VCaP (cell line): ENCODE data around the gene MYO3B.

Source experiments
- H3K27ac ChIP-seq: fragments of 450-650 bp; 2 replicates; pipeline ENCODE4 v1.5.1; 2017
- TF ChIP-seq, protein P1 (sequence below): fragments of 450-650 bp; conservative IDR thresholded peaks from 2 replicates; pipeline ENCODE4 v1.5.1; 2017; ENCODE audit warnings: mild to moderate bottlenecking, moderate library complexity

MYO3B gene

DNA sequence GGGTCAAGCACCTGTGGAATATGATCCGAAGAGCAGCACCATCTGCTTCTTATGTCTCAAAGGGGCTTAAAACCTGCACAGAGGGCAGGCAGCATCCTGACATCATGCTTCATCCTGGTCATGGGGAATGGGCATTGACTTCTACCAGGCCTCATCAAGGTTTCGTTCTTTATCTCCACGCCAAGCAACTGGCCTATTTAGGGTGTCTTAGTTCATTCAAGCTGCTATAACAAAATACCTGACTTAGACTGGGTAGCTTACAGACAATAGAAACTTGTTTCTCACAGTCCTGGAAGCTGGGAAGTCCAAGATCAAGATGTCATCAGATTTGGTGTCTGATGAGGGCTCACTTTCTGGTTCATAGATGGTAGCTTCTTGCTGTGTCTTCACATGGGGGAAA, 69.4 kb downstream of the MYO3B start:
- no peak overlapping the region for H3K27ac ChIP-seq
- TF ChIP-seq, protein P1, sequence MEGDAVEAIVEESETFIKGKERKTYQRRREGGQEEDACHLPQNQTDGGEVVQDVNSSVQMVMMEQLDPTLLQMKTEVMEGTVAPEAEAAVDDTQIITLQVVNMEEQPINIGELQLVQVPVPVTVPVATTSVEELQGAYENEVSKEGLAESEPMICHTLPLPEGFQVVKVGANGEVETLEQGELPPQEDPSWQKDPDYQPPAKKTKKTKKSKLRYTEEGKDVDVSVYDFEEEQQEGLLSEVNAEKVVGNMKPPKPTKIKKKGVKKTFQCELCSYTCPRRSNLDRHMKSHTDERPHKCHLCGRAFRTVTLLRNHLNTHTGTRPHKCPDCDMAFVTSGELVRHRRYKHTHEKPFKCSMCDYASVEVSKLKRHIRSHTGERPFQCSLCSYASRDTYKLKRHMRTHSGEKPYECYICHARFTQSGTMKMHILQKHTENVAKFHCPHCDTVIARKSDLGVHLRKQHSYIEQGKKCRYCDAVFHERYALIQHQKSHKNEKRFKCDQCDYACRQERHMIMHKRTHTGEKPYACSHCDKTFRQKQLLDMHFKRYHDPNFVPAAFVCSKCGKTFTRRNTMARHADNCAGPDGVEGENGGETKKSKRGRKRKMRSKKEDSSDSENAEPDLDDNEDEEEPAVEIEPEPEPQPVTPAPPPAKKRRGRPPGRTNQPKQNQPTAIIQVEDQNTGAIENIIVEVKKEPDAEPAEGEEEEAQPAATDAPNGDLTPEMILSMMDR: no peak

DNA sequence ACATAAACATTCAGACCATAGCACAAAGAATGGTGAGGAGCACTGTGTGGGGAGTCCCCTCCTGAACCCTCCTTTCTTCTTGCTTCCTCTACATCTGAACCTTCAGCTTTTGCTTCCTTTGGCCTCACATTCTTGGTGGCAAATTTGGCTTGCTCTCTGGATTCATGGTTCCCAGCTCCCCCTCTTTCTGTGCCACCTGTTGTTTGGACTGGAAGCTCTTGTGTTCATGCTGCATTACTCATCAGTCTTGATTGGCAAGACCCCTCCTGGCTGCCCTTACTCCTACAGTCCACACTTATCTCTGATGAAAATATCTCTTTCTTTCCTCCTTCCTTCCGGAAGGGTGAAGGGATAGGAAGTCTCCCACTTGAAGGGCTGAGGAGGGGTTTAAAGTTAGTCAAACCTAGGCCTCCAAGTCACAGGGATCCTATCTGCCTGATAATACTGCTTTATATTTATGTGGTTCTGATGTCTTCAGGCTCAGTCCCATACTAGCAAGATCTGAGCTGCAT, 70.0 kb downstream of the MYO3B start:
- TF ChIP-seq, protein P1: no peak
- no peak overlapping the region for H3K27ac ChIP-seq

- TF ChIP-seq, protein P1: no peak
- H3K27ac ChIP-seq: no peak overlapping the region
Measured at GRCh38 chr2:170248574-170249393, 70.8 kb downstream of the MYO3B start.

- TF ChIP-seq, protein P1: no peak
Measured at GRCh38 chr2:170249761-170250160, 71.8 kb downstream of the MYO3B start.

GRCh38 chr2:170250584-170250983, 72.6 kb downstream of the MYO3B start:
- TF ChIP-seq, protein P1: no peak
- H3K27ac ChIP-seq: no peak overlapping the region

More at GRCh38 chr2:170249761-170250160, 71.8 kb downstream of the MYO3B start:
- H3K27ac ChIP-seq: no peak overlapping the region

DNA sequence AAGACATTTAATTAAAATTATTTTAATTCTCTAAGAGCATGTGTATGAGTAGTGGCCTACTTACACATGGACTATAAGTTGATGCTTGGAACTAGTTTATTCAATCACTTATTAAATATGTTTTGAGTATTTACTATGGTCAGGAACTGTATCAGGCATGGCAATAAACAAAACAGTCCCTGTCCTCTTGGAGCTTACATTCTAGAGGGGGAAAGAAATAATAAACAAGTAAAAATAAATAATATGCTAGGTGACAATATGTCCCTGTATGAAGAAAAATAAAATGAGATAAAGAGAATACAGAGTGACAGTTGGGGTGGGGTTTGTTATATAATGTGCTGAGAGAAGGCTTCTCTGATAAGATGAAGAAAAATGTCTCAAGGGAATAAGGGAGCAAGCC, 74.5 kb downstream of the MYO3B start:
- TF ChIP-seq, protein P1: no peak
- no peak overlapping the region for H3K27ac ChIP-seq

DNA sequence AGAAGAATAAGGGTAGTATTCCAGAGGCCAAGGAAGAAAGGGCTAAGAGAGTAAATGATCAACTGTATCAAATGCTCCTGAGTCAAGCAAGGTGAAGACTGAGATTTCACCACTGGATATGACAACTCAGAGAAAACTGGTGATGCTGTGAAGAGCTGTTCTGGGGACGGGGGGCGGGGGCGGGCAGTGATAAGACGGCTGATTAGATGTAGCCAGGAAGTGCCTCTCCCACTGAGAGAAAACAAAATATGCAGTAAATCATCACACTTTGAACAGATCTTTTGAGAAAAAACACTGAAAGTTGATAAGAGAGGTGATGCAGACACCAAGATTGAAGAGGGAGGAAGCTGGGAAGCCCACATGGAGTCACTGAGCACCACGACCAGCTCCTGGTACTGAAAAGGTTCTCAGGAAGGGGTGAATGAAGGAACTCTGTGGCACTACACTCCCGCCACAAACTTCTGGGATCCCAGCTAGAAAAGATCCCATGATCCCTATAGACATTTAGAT, 75.8 kb downstream of the MYO3B start:
- H3K27ac ChIP-seq: no peak overlapping the region
- TF ChIP-seq, protein P1: no peak
